ENCODE data around the gene PLLP. TPM values are rescaled to one million over a fixed set of nuclear protein-coding genes. Genes with fewer than 3 reads are reported as not detected.

PLLP gene
- total RNA-seq, 1 donor from 2014 or later, result not detected

- intact Hi-C loops (cut with micrococcal nuclease), result loop anchor here (1.0 kb wide), 2 partner anchors 15 to 207 kb away; partner anchors contain the start of genes CPNE2 and PLLP
- TF ChIP-seq, protein P1, sequence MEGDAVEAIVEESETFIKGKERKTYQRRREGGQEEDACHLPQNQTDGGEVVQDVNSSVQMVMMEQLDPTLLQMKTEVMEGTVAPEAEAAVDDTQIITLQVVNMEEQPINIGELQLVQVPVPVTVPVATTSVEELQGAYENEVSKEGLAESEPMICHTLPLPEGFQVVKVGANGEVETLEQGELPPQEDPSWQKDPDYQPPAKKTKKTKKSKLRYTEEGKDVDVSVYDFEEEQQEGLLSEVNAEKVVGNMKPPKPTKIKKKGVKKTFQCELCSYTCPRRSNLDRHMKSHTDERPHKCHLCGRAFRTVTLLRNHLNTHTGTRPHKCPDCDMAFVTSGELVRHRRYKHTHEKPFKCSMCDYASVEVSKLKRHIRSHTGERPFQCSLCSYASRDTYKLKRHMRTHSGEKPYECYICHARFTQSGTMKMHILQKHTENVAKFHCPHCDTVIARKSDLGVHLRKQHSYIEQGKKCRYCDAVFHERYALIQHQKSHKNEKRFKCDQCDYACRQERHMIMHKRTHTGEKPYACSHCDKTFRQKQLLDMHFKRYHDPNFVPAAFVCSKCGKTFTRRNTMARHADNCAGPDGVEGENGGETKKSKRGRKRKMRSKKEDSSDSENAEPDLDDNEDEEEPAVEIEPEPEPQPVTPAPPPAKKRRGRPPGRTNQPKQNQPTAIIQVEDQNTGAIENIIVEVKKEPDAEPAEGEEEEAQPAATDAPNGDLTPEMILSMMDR (IDR thresholded peaks at IDR 0.05), result no peak
- no peaks in the 10 kb centered on the region for H3K9me3 Mint-ChIP-seq
- POLR2A ChIA-PET, result interaction anchor here (0.9 to 2.6 kb wide), 9 partner anchors 49 to 147 kb away, joined by 3 to 63 read pairs (median 6); partner anchors contain the start of genes ARL2BP, PSME3IP1 and RSPRY1
- no peaks in the 10 kb centered on the region for H3K36me3 Mint-ChIP-seq (ENCODE audit: low read depth)
- ATAC-seq (ENCODE audit: low read depth) (peak; percentile 29), DNase-seq (no peak)
- no peaks in the 10 kb centered on the region for H3K27me3 Mint-ChIP-seq
- H3K27ac Mint-ChIP-seq, result no peak overlapping the region
- H3K4me1 Mint-ChIP-seq, result peaks cover 25% of the 10 kb centered on the region
- CTCF ChIA-PET, result interaction anchor here (0.9 to 6.2 kb wide), 4 partner anchors 9 to 148 kb away, joined by 3 to 215 read pairs (median 5); partner anchors contain the start of genes CIAPIN1 and COQ9
- no peak overlapping the region for H3K4me3 Mint-ChIP-seq
Observed at GRCh38 chr16:57299009-57299718, 14.7 kb upstream of the PLLP start.

DNA sequence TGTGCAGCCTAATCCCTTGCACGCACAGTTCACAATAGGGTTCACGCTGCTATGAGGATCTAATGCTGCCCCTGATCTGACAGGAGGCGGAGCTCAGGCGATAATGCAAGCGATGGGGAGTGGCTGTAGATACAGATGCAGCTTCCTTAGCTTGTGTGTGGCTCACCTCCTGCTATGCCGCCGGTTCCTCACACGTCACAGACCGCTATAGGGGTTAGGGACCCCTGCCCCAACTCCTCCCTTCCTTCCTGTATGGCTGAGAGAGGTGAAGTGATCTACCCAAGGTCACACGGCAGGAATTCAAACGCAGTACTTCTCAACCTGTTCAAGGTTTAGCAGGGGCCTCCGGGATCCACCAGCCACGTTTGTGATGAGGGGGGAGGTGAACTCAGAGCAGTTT lies 13.4 kb upstream of the PLLP start:
- Mint-ChIP-seq H3K27me3 (no peaks in the 10 kb centered on the region), H3K4me3 (peak overlapping the region; percentile 44), H3K36me3 (ENCODE audit: low read depth) (no peaks in the 10 kb centered on the region), H3K4me1 (peaks cover 14% of the 10 kb centered on the region), H3K9me3 (no peaks in the 10 kb centered on the region), H3K27ac (no peak overlapping the region)
- CTCF ChIA-PET, result interaction anchor here (0.6 kb wide), 1 partner anchor 201 kb away, joined by 3 read pairs; no protein-coding TSS in a partner anchor
- POLR2A ChIA-PET, result interaction anchor here (0.6 to 1.0 kb wide), 2 partner anchors 9 to 112 kb away, joined by 3 to 5 read pairs; partner anchors contain the start of genes PSME3IP1 and RSPRY1
- DNase-seq (no peak), ATAC-seq (ENCODE audit: low read depth) (no peak)
- TF ChIP-seq, protein P1 (IDR thresholded peaks at IDR 0.05), result no peak
- intact Hi-C loops (cut with micrococcal nuclease), result no loop called here

DNA sequence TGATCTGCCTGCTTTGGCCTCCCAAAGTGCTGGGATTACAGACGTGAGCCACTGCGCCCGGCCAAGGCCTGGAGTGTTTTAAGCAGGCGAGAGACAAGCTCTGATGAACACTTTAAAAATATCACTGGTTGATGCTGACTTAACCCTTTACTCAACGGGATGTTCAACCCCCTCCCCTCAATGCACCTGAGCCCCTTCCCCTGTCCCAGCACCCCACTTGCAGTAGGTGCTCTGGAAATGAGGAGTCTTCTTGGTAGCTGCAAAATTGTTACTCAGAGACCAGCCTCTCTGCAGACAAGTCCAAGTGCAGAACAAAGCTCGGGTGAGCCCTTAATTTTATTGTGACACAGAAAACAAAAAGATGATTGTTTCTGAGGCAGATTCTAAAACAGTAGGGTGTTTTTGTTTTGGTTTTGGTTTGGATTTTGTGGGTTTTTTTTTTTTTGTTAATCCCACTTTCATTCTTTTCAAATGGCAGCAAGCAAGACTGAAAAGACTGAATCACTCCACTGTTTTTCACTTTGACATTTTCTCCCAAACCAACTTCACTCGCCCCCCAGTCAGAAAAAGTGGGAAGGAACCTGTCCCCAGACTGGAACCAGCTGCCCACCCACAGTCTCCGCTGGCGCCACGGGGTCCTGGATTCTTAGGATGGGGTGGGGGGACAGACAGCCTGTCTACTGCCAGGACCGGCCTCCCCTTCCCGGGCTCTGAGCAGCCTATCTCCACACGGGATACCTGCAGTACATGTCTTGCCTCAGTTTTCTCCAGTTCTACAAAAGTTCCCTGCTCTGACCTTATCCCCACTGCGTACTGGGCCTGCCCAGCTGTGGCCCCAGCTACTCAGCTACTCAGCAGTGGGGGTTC lies 5.2 kb upstream of the PLLP start:
- H3K27me3 Mint-ChIP-seq, result peaks cover 6% of the 10 kb centered on the region
- H3K36me3 Mint-ChIP-seq (ENCODE audit: low read depth), result no peaks in the 10 kb centered on the region
- CTCF ChIA-PET, result interaction anchor here (1.1 kb wide), 1 partner anchor 10 kb away, joined by 3 read pairs; no protein-coding TSS in a partner anchor
- no peaks in the 10 kb centered on the region for H3K9me3 Mint-ChIP-seq
- H3K4me3 Mint-ChIP-seq, result no peak overlapping the region
- intact Hi-C loops (cut with micrococcal nuclease), result no loop called here
- H3K27ac Mint-ChIP-seq, result no peak overlapping the region
- TF ChIP-seq, protein P1 (IDR thresholded peaks at IDR 0.05), result no peak
- POLR2A ChIA-PET, result interaction anchor here (0.6 to 0.7 kb wide), 2 partner anchors 8 to 352 kb away, joined by 4 to 5 read pairs; no protein-coding TSS in a partner anchor
- ATAC-seq (ENCODE audit: low read depth), result no peak
- no peak for DNase-seq
- peaks cover 2% of the 10 kb centered on the region for H3K4me1 Mint-ChIP-seq

DNA sequence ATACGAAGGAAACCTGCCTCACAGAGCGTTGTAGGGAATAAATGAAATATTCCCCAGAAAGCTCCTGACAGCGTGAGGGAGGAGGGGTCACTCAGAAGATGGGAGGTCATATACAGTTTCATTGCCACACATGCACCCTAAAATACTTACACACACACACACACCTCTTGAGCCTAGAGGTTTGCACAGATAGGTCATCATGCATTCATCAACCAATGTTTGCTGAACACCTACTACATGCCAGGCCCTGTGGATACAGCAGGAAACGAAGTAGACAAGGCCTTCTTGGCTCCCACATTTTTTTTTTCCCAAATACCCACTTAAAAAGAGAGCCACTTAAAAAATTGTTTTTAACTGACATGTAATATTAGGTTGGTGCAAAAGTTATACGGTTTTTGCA lies 907 bp upstream of the PLLP start:
- POLR2A ChIA-PET, result interaction anchor here (1.6 kb wide), 1 partner anchor 100 kb away, joined by 3 read pairs; the partner anchor contains the start of genes PSME3IP1 and RSPRY1

More for the DNA sequence above, 907 bp upstream of the PLLP start:
- H3K4me1 Mint-ChIP-seq, result peaks cover 6% of the 10 kb centered on the region
- intact Hi-C loops (cut with micrococcal nuclease), result loop anchor here (2.0 kb wide), 1 partner anchor 41 kb away; the partner anchor contains the start of gene ARL2BP
- no peak for DNase-seq
- CTCF ChIA-PET, result interaction anchor here (1.1 kb wide), 1 partner anchor 131 kb away, joined by 3 read pairs; no protein-coding TSS in a partner anchor
- H3K4me3 Mint-ChIP-seq, result peak overlapping the region; percentile 67
- ATAC-seq (ENCODE audit: low read depth), result no peak
- no peaks in the 10 kb centered on the region for H3K9me3 Mint-ChIP-seq
- H3K27me3 Mint-ChIP-seq, result peaks cover 21% of the 10 kb centered on the region
- no peaks in the 10 kb centered on the region for H3K36me3 Mint-ChIP-seq (ENCODE audit: low read depth)
- no peak overlapping the region for H3K27ac Mint-ChIP-seq
- TF ChIP-seq, protein P1 (IDR thresholded peaks at IDR 0.05), result no peak

Measured in activated B cell treated with CpG ODN at 0.5 μM for 24 hours (primary cell).